Bronchial epithelial cell (primary cell): ENCODE results near the gene UBA7. TPM values are rescaled to one million over a fixed set of nuclear protein-coding genes. Genes with fewer than 3 reads are reported as not detected.
"Not testable (repeated sequence)": the region's sequence is repeated elsewhere in the genome, so short reads cannot be mapped to it uniquely, and the experiment has no call there.

Experiments
- DNase-seq: peaks from one replicate; pipeline ENCODE4 v3.0.0-alpha.2; 2010; ENCODE audit warnings: low read depth
- FAIRE-seq: peaks from 2 replicates; lab custom pipeline; 2011; peaks lifted over from hg19 to GRCh38; lab: Jason Lieb, UNC
- H3K27me3 ChIP-seq: 2 replicates; pipeline ENCODE4 v1.5.1; 2011; ENCODE audit warnings: low read length; ENCODE audit not compliant: control insufficient read depth, insufficient read depth
- H3K36me3 ChIP-seq: 2 replicates; pipeline ENCODE4 v1.5.1; 2011; ENCODE audit warnings: low read length; ENCODE audit not compliant: control insufficient read depth, insufficient read depth
- H3K4me3 ChIP-seq: 2 replicates; pipeline ENCODE4 v1.5.1; 2011; ENCODE audit warnings: mild to moderate bottlenecking, low read depth, low read length, control low read depth
- total RNA-seq: library from RNA; depleted of rRNA; stranded (reverse); fragments of >200 nt; gene quantifications from 2 replicates; pipeline ENCODE4 v1.2.1, GENCODE V29; 2014
- TF ChIP-seq, protein P1 (sequence below): IDR thresholded peaks from 2 replicates; pipeline ENCODE4 v1.5.1; 2011; ENCODE audit warnings: mild to moderate bottlenecking, moderate library complexity, low read length, control low read depth, inconsistent platforms; ENCODE audit not compliant: insufficient read depth, severe bottlenecking

UBA7 gene
- total RNA-seq, 1 donor from 2014 or later = 0.53 TPM

DNA sequence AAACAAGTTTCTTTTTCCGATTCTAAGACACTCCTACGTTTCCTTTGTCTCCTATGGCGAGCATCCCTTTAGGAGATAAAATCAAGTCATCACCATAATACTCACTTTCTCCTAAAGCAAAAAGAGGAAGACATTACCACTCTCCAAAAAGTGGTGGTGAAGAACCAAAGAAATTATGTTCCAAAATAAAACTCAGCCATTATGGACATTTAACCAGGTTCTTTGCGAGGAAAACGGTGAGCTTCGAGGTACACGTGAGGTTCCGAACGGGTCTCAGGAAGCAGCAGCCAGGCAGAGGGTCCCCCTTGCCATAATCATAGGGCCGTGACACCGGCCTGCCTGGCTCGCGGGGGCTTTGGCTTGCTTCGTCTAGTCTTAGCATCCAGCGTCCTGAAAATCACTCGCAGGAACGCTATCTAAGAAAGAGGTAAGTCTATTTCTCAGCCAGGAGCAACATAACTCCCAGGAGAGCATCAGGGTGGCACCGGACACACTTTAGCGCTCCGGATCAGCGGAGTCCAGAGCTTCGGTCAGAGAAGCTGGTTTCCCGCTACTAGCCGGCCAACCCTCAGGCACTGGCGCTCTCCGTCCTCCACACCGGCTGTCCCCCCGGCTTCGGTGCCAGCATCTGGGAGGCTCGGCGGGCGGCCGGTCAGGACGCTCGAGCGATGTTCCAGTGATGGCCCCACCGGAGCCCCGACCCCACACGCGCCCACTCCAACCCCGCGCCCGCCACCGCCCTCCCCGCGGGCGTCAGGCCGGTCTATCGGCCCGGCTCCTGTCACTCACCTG lies 28.0 kb downstream of the UBA7 start:
- FAIRE-seq (peak; percentile 81), DNase-seq (no peak)
- H3K36me3 ChIP-seq = peaks cover 2% of the 10 kb centered on the region
- peak overlapping the region; percentile 91 for H3K4me3 ChIP-seq
- H3K27me3 ChIP-seq = no peaks in the 10 kb centered on the region
- TF ChIP-seq, protein P1, sequence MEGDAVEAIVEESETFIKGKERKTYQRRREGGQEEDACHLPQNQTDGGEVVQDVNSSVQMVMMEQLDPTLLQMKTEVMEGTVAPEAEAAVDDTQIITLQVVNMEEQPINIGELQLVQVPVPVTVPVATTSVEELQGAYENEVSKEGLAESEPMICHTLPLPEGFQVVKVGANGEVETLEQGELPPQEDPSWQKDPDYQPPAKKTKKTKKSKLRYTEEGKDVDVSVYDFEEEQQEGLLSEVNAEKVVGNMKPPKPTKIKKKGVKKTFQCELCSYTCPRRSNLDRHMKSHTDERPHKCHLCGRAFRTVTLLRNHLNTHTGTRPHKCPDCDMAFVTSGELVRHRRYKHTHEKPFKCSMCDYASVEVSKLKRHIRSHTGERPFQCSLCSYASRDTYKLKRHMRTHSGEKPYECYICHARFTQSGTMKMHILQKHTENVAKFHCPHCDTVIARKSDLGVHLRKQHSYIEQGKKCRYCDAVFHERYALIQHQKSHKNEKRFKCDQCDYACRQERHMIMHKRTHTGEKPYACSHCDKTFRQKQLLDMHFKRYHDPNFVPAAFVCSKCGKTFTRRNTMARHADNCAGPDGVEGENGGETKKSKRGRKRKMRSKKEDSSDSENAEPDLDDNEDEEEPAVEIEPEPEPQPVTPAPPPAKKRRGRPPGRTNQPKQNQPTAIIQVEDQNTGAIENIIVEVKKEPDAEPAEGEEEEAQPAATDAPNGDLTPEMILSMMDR = no peak

DNA sequence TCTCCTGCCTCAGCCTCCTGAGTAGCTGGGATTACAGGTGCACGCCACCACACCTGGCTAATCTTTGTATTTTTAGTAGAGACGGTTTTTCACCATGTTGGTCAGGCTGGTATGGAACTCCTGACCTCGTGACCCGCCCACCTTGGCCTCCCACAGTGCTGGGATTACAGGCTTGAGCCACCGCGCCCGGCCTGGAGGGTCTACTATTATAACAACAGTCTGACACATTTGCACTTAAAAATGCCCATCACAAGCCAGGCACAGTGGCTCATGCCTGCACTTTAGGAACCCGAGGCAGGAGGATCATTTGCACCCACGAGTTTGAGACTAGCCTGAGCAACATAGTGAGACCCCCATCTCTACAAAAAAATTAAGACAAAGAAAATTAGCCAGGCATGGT lies 31.5 kb downstream of the UBA7 start:
- not testable (repeated sequence) for DNase-seq, FAIRE-seq, H3K36me3 ChIP-seq, H3K4me3 ChIP-seq, H3K27me3 ChIP-seq

DNA sequence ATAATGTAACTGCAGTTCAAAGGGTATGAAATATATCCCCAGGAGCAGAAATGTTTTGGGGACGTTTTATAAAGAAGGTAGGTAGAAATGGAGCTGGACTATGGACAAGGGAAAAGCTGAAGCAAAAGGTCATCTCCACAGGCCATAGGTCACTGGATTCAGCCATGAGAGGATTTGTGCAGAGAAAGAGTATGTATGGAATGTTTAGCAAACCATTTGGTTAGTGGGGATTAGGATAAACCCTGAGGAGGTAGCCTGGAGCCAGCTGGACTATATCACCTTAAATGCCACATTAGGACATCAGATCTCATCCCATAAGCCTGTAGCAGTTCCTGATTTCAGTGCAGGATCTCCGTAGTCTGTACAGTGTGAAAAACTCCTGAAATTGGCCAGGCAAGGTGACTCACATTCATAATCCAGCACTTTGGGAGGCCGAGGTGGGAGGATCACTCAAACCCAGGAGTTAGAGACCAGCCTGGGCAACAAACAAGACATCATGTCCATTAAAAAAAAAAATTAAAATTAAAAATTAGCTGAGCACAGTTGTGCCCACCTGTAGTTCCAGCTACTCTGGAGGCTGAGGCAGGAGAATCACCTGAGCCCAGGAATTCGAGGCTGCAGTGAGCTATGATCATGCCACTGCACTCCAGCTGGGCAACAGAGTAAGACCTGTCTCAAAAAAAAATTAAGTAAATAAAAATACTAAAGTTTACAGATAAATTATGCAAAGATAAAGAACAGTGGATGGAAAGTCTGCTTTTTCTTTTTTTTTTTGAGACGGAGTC lies 32.1 kb downstream of the UBA7 start:
- no peaks in the 10 kb centered on the region for H3K27me3 ChIP-seq
- TF ChIP-seq, protein P1 = no peak
- peaks cover 2% of the 10 kb centered on the region for H3K36me3 ChIP-seq
- DNase-seq (no peak), FAIRE-seq (no peak)
- H3K4me3 ChIP-seq = no peak overlapping the region

DNA sequence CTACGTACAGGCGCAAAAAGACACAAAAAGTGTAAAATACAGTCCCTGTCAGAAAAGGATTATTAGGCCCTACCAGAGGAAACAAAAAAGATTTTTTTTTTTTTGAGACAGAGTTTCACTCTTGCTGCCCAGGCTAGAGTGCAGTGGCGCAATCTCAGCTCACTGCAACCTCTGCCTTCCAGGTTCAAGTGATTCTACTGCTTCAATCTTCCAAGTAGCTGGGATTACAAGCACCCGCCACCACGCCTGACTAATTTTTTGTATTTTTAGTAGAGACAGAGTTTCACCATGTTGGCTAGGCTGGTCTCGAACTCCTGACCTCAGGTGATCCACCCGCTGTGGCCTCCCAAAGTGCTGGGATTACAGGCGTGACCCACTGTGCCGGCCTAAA lies 32.8 kb downstream of the UBA7 start:
- not testable (repeated sequence) for H3K36me3 ChIP-seq

DNA sequence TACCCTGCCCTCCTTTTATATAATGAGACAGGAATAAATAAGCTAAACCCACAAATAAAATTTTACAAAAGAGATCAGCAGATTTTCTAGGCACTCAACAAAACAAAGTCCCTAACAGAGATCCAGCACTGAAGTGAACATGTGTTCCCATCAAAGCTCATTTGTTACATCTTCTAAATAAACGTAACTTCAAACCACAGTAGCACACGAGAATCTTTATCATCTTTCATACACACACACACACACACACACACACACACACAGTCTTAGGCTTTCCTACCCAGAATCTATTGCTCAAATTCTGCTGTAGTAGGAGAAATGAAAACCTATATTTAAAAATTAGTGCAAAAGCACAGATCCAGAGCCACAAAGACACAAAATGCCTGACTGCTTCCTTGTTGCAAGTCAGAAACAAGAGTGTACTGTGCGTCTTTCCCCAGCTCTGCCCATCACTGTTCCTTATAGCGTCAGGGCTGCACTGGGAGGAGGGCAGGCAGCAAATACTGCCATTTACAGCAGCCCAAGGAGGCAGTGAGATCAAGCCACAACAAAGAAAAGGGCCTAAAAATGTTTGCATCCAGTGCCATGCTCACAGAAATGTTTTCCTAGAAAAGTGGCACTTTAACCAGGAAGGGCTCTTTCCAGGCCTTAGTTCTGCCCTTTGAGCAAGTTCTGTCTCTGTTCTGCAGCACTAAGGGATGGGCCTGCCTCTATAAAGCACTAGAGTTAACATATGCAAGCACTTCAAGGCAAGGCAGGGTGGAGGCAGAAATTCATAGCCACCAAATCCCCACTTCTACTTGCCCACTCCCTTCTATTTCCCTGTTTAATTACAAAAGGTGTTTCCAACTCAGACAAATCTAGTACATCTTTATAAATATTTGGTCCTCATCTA lies 33.4 kb downstream of the UBA7 start:
- no peaks in the 10 kb centered on the region for H3K27me3 ChIP-seq
- TF ChIP-seq, protein P1 = no peak
- peaks cover 2% of the 10 kb centered on the region for H3K36me3 ChIP-seq
- no peak for FAIRE-seq
- no peak for DNase-seq
- H3K4me3 ChIP-seq = no peak overlapping the region

More for the DNA sequence above, 32.8 kb downstream of the UBA7 start:
- not testable (repeated sequence) for H3K4me3 ChIP-seq, FAIRE-seq, DNase-seq, H3K27me3 ChIP-seq

DNA sequence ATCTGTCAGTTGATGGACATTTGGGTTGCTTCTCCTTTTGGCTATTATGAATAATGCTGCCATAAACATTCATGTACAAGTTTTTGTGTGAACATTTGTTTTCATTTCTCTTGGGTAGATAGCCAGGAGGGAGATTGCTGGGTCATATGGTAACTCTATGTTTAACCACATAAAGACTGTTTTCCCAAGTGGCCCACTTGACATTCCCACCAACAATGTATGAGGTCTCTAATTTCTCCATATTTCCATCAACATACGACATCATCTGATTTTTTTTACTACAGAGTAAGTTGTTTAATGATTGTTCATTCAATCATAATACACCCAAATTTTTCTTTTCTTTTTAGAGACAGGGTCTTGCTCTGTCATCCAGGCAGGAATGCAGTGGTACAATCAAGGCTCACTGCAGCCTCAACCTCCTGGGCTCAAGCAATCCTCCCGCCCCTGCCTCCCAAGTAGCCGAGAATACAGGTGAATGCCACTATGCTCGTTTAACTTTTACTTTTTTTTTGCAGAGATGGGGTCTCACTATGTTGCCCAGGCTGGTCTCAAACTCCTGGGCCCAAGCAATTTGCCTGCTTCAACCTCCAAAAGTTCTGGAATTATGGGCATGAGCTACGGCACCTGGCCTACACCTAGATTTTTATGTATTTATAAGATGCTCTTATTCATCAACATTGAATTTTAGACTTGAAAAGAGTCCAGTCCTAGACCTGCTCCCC lies 34.2 kb downstream of the UBA7 start:
- DNase-seq (no peak), FAIRE-seq (peak; percentile 40)
- peaks cover 2% of the 10 kb centered on the region for H3K36me3 ChIP-seq
- H3K27me3 ChIP-seq = no peaks in the 10 kb centered on the region
- TF ChIP-seq, protein P1 = no peak
- H3K4me3 ChIP-seq = no peak overlapping the region

DNA sequence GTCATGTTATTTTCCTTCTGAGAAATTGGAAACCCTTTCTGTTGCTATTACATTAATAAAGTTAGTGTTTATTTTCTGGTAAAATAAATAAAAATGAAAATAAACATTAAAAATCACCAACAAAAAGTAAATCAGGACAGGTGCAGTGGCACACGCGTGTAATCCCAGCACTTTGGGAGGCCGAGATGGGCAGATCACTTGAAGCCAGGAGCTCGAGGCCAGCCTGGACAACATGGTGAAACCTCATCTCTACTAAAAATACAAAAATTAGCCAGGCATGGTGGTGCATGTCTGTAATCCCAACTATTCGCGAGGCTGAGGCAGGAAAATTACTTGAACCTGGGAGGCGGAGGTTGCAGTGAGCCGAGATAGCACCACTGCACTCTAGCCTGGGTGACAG lies 37.7 kb downstream of the UBA7 start:
- not testable (repeated sequence) for H3K27me3 ChIP-seq, H3K36me3 ChIP-seq, H3K4me3 ChIP-seq, DNase-seq, FAIRE-seq
